Measurements from ENCODE around the gene RICTOR. TPM values are rescaled to one million over a fixed set of nuclear protein-coding genes. Genes with fewer than 3 reads are reported as not detected.

RICTOR gene
- total and polyA plus RNA-seq, 2 donors (not counting 3 experiments of a cell fraction or from before 2014, with no cell fraction given) = 9.2 to 38.0 TPM

DNA sequence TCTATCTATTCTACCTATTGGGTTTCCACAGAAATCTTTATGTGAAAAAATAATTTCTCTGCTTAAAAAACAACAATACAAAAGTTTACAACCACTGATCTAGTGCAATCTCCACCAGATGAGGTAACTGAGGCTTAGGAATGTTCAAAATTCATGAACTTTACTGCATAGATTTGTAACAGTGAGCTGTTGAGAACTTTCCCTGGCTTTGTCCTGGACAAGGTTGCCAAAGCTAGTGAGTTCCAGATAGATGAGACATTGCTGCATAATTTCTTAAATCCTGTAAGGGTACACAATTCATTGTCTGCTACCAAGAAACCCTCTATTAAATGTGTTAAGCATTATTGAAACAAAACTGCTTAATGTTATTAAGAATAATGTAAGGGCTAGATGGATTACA, 125.7 kb downstream of the RICTOR start:
- DNase-seq (ENCODE audit: low read depth, low spot score) (no peak), FAIRE-seq (no peak)
- H3K36me3 ChIP-seq (ENCODE audit: control insufficient read depth in 2 of 2, extremely low read depth in 1 of 2, insufficient read depth in 2 of 2, low read length in 2 of 2) = peaks cover 12 to 30% of the 10 kb centered on the region in 2 experiments

More for the DNA sequence above, 125.7 kb downstream of the RICTOR start:
- no TSS peak for BruUV-seq (replicated peaks)
- Histone ChIP-seq H3K4me3 (replicated peaks in 1 of 3; ENCODE audit: insufficient read depth in 1 of 3, low read depth in 1 of 3, low read length in 3 of 3) (no peak overlapping the region), H3K9me3 (replicated peaks; ENCODE audit: control insufficient read depth, insufficient read depth, low read length) (no peaks in the 10 kb centered on the region), H3K4me1 (ENCODE audit: control insufficient read depth, extremely low read depth, insufficient read depth, low read length) (no peaks in the 10 kb centered on the region), H3K9ac (replicated peaks; ENCODE audit: extremely low read depth, insufficient read depth, low read length) (no peak overlapping the region), H3K4me2 (ENCODE audit: insufficient read depth, low read length) (no peak overlapping the region), H3K27me3 (ENCODE audit: control insufficient read depth in 2 of 2, insufficient read depth in 2 of 2, low read length in 2 of 2) (no peaks in the 10 kb centered on the region), H2AFZ (ENCODE audit: low read depth, low read length) (no peak overlapping the region), H4K20me1 (replicated peaks; ENCODE audit: control insufficient read depth, extremely low read depth, insufficient read depth, low read length) (no peaks in the 10 kb centered on the region), H3K9me1 (replicated peaks; ENCODE audit: control insufficient read depth, extremely low read depth, insufficient read depth, low read length) (no peaks in the 10 kb centered on the region), H3K27ac (ENCODE audit: insufficient read depth, low read depth, low read length) (no peak overlapping the region), H3K79me2 (ENCODE audit: control insufficient read depth, insufficient read depth, low read length) (no peaks in the 10 kb centered on the region)
- TF ChIP-seq POLR2AphosphoS5 (IDR thresholded peaks at IDR 0.05; ENCODE audit: insufficient read depth, low read depth, low read length) (no peak), POLR2A (IDR thresholded peaks at IDR 0.05; ENCODE audit: low read depth, low read length) (no peak), EZH2 (IDR thresholded peaks at IDR 0.05; ENCODE audit: borderline replicate concordance, low read depth, low read length, severe bottlenecking) (no peak), GATA2 (IDR thresholded peaks at IDR 0.05; ENCODE audit: insufficient read depth, insufficient read length, low read depth, low read length) (no peak), MYC (IDR thresholded peaks at IDR 0.05; ENCODE audit: low read depth, low read length) (no peak), JUN (IDR thresholded peaks at IDR 0.05; ENCODE audit: borderline replicate concordance, insufficient read depth, insufficient read length, low read depth) (no peak), FOS (IDR thresholded peaks at IDR 0.05; ENCODE audit: borderline replicate concordance, insufficient read depth, low read length) (no peak)
- TF ChIP-seq, protein P1, sequence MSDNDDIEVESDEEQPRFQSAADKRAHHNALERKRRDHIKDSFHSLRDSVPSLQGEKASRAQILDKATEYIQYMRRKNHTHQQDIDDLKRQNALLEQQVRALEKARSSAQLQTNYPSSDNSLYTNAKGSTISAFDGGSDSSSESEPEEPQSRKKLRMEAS (IDR thresholded peaks at IDR 0.05; ENCODE audit: insufficient read depth, insufficient read length) = no peak
- TF ChIP-seq, protein P2, sequence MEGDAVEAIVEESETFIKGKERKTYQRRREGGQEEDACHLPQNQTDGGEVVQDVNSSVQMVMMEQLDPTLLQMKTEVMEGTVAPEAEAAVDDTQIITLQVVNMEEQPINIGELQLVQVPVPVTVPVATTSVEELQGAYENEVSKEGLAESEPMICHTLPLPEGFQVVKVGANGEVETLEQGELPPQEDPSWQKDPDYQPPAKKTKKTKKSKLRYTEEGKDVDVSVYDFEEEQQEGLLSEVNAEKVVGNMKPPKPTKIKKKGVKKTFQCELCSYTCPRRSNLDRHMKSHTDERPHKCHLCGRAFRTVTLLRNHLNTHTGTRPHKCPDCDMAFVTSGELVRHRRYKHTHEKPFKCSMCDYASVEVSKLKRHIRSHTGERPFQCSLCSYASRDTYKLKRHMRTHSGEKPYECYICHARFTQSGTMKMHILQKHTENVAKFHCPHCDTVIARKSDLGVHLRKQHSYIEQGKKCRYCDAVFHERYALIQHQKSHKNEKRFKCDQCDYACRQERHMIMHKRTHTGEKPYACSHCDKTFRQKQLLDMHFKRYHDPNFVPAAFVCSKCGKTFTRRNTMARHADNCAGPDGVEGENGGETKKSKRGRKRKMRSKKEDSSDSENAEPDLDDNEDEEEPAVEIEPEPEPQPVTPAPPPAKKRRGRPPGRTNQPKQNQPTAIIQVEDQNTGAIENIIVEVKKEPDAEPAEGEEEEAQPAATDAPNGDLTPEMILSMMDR (IDR thresholded peaks at IDR 0.05; ENCODE audit: extremely low read depth in 1 of 2, insufficient read depth in 1 of 2, low read depth in 1 of 2, low read length in 2 of 2) = no peak
- ChIA-PET POLR2A (no interaction called here), CTCF (interaction anchor here (1.0 to 1.2 kb wide), 2 partner anchors 14 to 15 kb away, joined by 3 read pairs; no protein-coding TSS in a partner anchor)
- dilution Hi-C loops (cut with MboI; ENCODE audit: extremely low pct_ligation_motif_present, low sequenced_read_pairs) (no loop called here), intact Hi-C loops (cut with micrococcal nuclease) (no loop called here)
